ENCODE data around the gene NGEF.

GRCh38 chr2:233011268-233011650 lies 1.8 kb downstream of the NGEF start:
- TF ChIP-seq POLR2A (IDR thresholded peaks at IDR 0.05; ENCODE audit: low read length): no peak
- no peak for TF ChIP-seq GATA1 (IDR thresholded peaks at IDR 0.05; ENCODE audit: low read depth, low read length)

Data from erythroblast (primary cell).